ENCODE results near the gene TANGO6.
"Not testable (repeated sequence)": the region's sequence is repeated elsewhere in the genome, so short reads cannot be mapped to it uniquely, and the experiment has no call there.

TANGO6 gene

GRCh38 chr16:69107316-69107962, 264.1 kb downstream of the TANGO6 start:
- no peak for DNase-seq

- no peak for DNase-seq
These were observed 265.0 kb downstream of the TANGO6 start for GRCh38 chr16:69108064-69108904.

GRCh38 chr16:69108905-69109252, 265.5 kb downstream of the TANGO6 start:
- DNase-seq: no peak

GRCh38 chr16:69109486-69110270, 266.3 kb downstream of the TANGO6 start:
- no peak for DNase-seq

GRCh38 chr16:69110406-69110805, 267.1 kb downstream of the TANGO6 start:
- DNase-seq: no peak

GRCh38 chr16:69111216-69111875, 268.0 kb downstream of the TANGO6 start:
- DNase-seq: no peak

- DNase-seq: no peak
These were observed 268.5 kb downstream of the TANGO6 start for GRCh38 chr16:69111876-69112230.

- peak; percentile 57 for DNase-seq
These were observed 269.2 kb downstream of the TANGO6 start for GRCh38 chr16:69112285-69113129.

GRCh38 chr16:69113216-69113615, 269.9 kb downstream of the TANGO6 start:
- DNase-seq: no peak

- no peak for DNase-seq
These were observed 271.1 kb downstream of the TANGO6 start for GRCh38 chr16:69114346-69114975.

- no peak for DNase-seq
These were observed 271.6 kb downstream of the TANGO6 start for GRCh38 chr16:69114976-69115355.

- DNase-seq: no peak
These were observed 272.0 kb downstream of the TANGO6 start for GRCh38 chr16:69115361-69115760.

GRCh38 chr16:69115837-69116236, 272.5 kb downstream of the TANGO6 start:
- no peak for DNase-seq

- no peak for DNase-seq
These were observed 273.0 kb downstream of the TANGO6 start for GRCh38 chr16:69116256-69116875.

- no peak for DNase-seq
These were observed 273.6 kb downstream of the TANGO6 start for GRCh38 chr16:69116906-69117305.

GRCh38 chr16:69118468-69118867, 275.1 kb downstream of the TANGO6 start:
- no peak for DNase-seq

- DNase-seq: no peak
These were observed 275.7 kb downstream of the TANGO6 start for GRCh38 chr16:69118994-69119393.

- no peak for DNase-seq
These were observed 276.2 kb downstream of the TANGO6 start for GRCh38 chr16:69119536-69119935.

- no peak for DNase-seq
These were observed 276.8 kb downstream of the TANGO6 start for GRCh38 chr16:69120096-69120664.

GRCh38 chr16:69123910-69124309, 280.6 kb downstream of the TANGO6 start:
- DNase-seq: peak; percentile 75

GRCh38 chr16:69124406-69124805, 281.1 kb downstream of the TANGO6 start:
- not testable (repeated sequence) for DNase-seq

Measured in CD4-positive, alpha-beta T cell treated with Interleukin-17A for 4 hours (primary cell).